Upper lobe of right lung (tissue), 1 donor: ENCODE results near the gene VPS41. TPM values are rescaled to one million over a fixed set of nuclear protein-coding genes. Genes with fewer than 3 reads are reported as not detected.

Experiments
- ATAC-seq: fragments of 200-7000 bp; cut with Tn5 transposase; one replicate; pipeline ENCODE4 v1.9.1; 2020; ENCODE audit warnings: mild to moderate bottlenecking, moderate library complexity
- DNase-seq: peaks from one replicate; pipeline ENCODE4 v3.0.0-alpha.2; 2020
- H3K27ac ChIP-seq: fragments of 200-600 bp; one replicate; pipeline ENCODE4 v1.8.0; 2022
- H3K27me3 ChIP-seq: fragments of 200-600 bp; one replicate; pipeline ENCODE4 v1.8.0; 2022; ENCODE audit warnings: mild to moderate bottlenecking
- H3K36me3 ChIP-seq: fragments of 200-600 bp; one replicate; pipeline ENCODE4 v1.8.0; 2022
- H3K4me1 ChIP-seq: fragments of 200-600 bp; one replicate; pipeline ENCODE4 v1.8.0; 2022
- H3K4me3 ChIP-seq: fragments of 200-600 bp; one replicate; pipeline ENCODE4 v1.8.0; 2022; ENCODE audit warnings: mild to moderate bottlenecking
- H3K9me3 ChIP-seq: fragments of 200-600 bp; one replicate; pipeline ENCODE4 v1.8.0; 2022
- intact Hi-C: fragments of 100-400 bp; cut with DNase I; formaldehyde crosslinking; loops from one replicate; pipeline ENCODE4 v1.11.0; 2022
- total RNA-seq: library from RNA; stranded (reverse); fragmentation: NEBNext Ultra II Directional; extraction: Animal tissue kit (Norgen Biotek cat#: 25700); gene quantifications from one replicate; pipeline ENCODE4 v1.2.1, GENCODE V29; 2021
- TF ChIP-seq, protein P1 (sequence below): fragments of 200-600 bp; IDR thresholded peaks from one replicate; pipeline ENCODE4 v1.8.0; 2022; ENCODE audit warnings: antibody characterized with exemption
- donor health status: DM: no; HTN: yes; CAD: no; lungs with severe emphysema.

The VPS41 gene
- total RNA-seq, 1 donor from 2014 or later = 95.8 TPM

GRCh38 chr7:38773430-38773829, 135.6 kb downstream of the VPS41 start:
- ATAC-seq (no peak), DNase-seq (no peak)
- Histone ChIP-seq H3K36me3 (peaks cover 69% of the 10 kb centered on the region), H3K4me1 (no peaks in the 10 kb centered on the region), H3K9me3 (no peaks in the 10 kb centered on the region), H3K27ac (no peak overlapping the region), H3K4me3 (no peak overlapping the region), H3K27me3 (no peaks in the 10 kb centered on the region)
- TF ChIP-seq, protein P1, sequence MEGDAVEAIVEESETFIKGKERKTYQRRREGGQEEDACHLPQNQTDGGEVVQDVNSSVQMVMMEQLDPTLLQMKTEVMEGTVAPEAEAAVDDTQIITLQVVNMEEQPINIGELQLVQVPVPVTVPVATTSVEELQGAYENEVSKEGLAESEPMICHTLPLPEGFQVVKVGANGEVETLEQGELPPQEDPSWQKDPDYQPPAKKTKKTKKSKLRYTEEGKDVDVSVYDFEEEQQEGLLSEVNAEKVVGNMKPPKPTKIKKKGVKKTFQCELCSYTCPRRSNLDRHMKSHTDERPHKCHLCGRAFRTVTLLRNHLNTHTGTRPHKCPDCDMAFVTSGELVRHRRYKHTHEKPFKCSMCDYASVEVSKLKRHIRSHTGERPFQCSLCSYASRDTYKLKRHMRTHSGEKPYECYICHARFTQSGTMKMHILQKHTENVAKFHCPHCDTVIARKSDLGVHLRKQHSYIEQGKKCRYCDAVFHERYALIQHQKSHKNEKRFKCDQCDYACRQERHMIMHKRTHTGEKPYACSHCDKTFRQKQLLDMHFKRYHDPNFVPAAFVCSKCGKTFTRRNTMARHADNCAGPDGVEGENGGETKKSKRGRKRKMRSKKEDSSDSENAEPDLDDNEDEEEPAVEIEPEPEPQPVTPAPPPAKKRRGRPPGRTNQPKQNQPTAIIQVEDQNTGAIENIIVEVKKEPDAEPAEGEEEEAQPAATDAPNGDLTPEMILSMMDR = no peak
- intact Hi-C loops = no loop called here

DNA sequence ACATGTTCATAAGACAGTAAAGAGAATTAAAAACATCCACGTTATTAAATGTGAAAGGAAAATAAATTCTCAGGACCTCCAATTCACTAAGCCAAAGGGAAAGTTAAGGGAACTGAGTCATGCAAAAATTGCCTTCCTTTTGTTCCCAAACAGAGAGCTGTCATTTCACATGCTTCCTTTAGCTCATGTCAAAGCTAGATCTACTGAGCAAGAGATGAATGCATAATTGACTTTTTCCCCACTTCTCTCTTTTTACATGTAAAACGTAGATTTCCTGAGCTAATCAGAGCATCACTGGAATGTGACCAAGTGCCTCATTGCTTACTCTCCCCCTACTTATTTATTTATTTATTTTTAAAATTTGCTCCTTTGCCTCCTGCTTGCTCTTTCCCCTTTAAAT, 148.8 kb downstream of the VPS41 start:
- TF ChIP-seq, protein P1 = no peak
- Histone ChIP-seq H3K4me1 (no peaks in the 10 kb centered on the region), H3K4me3 (no peak overlapping the region), H3K9me3 (no peaks in the 10 kb centered on the region), H3K36me3 (peaks cover 46% of the 10 kb centered on the region), H3K27ac (no peak overlapping the region), H3K27me3 (no peaks in the 10 kb centered on the region)
- DNase-seq (no peak), ATAC-seq (no peak)
- intact Hi-C loops = no loop called here

- intact Hi-C loops = no loop called here
- peaks cover 46% of the 10 kb centered on the region for H3K36me3 ChIP-seq
- TF ChIP-seq, protein P1 = no peak
- ATAC-seq (no peak), DNase-seq (no peak)
- no peaks in the 10 kb centered on the region for H3K4me1 ChIP-seq
- no peaks in the 10 kb centered on the region for H3K27me3 ChIP-seq
- no peak overlapping the region for H3K27ac ChIP-seq
- H3K9me3 ChIP-seq = no peaks in the 10 kb centered on the region
- H3K4me3 ChIP-seq = no peak overlapping the region
Observed at GRCh38 chr7:38759028-38759427, 150.0 kb downstream of the VPS41 start.

GRCh38 chr7:38757931-38758330, 151.1 kb downstream of the VPS41 start:
- Histone ChIP-seq H3K4me3 (no peak overlapping the region), H3K9me3 (no peaks in the 10 kb centered on the region), H3K27ac (no peak overlapping the region), H3K36me3 (peaks cover 46% of the 10 kb centered on the region), H3K4me1 (no peaks in the 10 kb centered on the region), H3K27me3 (no peaks in the 10 kb centered on the region)
- DNase-seq (no peak), ATAC-seq (no peak)
- TF ChIP-seq, protein P1 = no peak
- intact Hi-C loops = no loop called here

- ATAC-seq (no peak), DNase-seq (no peak)
- Histone ChIP-seq H3K36me3 (peaks cover 52% of the 10 kb centered on the region), H3K4me1 (no peaks in the 10 kb centered on the region), H3K27ac (no peak overlapping the region), H3K9me3 (no peaks in the 10 kb centered on the region), H3K27me3 (no peaks in the 10 kb centered on the region), H3K4me3 (no peak overlapping the region)
- intact Hi-C loops = no loop called here
- TF ChIP-seq, protein P1 = no peak
Observed at GRCh38 chr7:38756521-38756920, 152.5 kb downstream of the VPS41 start.

DNA sequence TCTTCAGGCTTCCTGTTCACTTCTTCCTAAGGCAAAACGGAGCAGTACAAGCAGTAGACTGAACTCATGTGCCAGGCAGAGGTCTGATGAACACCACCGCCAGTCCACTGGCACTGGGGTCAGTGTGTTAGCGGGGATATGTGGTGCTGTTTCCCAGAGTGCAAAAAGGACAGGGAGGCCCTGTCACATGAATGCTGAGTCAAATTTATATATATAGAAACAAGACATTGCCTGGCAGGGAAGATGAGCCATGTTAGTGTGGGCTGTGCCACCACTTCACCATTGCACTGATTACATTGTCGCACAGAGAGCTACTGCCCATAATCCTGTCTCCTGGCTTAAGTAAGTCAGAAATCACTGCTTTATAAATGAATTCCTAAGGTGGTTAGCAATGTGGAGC, 155.6 kb downstream of the VPS41 start:
- Histone ChIP-seq H3K4me1 (no peaks in the 10 kb centered on the region), H3K27me3 (no peaks in the 10 kb centered on the region), H3K4me3 (no peak overlapping the region), H3K27ac (no peak overlapping the region), H3K36me3 (peaks cover 55% of the 10 kb centered on the region), H3K9me3 (no peaks in the 10 kb centered on the region)
- TF ChIP-seq, protein P1 = no peak
- DNase-seq (no peak), ATAC-seq (no peak)
- intact Hi-C loops = no loop called here
